NCI-H748 (cell line): ENCODE data around the gene ATP5F1E.
"Not testable (repeated sequence)": the region's sequence is repeated elsewhere in the genome, so short reads cannot be mapped to it uniquely, and the experiment has no call there.

Source experiments
- DNase-seq: peaks from one replicate; lab custom pipeline; 2025; ENCODE audit not compliant: unreplicated experiment; lab: John Stamatoyannopoulos, UW

The ATP5F1E gene

DNA sequence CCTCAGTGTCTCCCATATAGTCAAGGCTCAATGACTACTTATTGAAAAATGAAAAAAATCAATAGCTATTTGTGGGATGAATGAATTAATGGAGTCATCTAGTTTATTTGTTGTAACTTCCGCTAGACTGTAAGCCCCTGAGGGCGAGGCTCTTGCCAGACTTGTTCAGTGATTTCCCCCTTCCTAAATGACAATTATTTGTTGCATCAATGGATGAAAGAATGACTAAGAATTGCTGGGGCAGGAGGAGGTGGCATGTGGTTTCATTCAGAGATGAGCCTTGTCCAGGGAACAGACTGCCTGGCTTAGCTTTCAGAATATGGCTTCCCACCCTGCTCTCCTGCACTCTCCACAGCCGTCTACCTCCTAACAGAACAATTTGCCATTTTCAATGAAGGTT lies 11.6 kb upstream of the ATP5F1E start:
- DNase-seq = peak; percentile 26

DNA sequence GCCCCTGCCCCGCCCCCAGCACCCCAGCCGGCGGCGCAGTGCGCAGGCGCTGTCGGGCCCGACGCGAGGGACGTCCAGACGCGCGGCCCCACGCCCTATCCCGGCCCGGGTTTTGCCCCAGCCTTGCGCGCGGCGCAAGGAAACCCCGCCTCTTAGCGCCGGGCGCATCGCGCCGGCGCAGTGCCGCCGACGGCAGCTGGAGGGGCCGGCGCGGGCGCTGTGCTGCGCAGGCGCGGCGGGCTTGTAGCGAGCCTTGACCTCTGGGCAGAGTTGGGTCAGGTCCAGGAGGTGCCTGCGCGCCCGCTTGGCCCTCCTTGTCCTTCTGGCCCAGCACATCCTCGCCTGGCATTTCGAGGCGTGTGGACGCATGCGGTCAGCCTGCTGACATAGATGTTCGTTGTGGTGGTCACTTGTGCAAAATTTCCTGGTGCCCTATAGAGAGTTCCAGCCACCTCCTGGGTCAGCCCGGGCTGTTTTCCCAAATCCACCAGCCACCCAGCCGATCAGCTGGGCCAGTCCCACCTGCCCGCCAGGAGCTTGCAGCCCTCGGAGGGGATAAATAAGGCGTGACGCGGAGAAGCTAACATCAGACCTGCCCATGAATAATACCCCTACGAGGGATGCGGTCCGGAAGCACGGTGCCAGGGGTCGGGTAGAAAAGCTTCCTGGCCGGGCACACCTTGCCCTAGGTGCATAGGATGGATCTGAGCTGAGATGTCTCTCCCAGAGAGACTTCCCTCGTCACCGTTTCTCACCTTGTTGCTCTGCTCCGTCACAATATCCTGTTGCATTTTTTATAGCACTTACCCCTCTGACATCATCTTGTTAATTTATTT lies 10.9 kb upstream of the ATP5F1E start:
- DNase-seq = peak; percentile 86

DNA sequence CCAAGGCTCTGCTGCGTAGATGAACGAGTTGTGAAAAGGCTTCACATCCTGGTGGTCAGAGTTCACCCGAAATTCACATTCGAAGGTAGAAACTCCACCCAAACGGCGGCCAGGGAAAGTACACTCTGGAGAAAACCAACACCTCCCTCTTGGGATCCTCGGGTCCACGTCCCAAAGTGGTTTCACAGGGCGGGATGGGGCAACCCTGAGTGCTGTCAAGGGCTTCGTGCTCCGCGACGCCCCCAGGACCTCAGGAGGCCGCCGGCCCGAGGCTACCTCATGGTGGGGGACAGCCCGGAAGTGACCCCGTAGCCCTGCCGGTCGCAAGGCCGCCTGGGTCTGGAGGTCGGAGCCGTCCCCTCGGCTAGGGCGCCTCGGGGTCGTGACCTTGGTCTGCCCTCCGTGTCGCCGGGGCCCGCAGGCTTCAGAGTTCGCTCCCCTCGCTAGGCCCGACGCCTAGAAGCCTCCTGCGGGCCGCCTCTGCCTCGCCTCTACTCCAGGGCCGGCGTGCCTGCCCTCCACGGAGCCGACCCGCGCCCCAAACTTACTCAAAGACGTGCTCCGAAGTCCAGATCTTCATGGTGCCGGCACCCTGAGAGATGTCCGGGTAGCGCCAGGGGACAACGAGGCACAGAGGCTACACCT lies 10.1 kb upstream of the ATP5F1E start, which contains the start of gene PRELID3B:
TSS of gene PRELID3B (minus strand) at position 636 of the 645 bp plus-strand sequence. CDS start at position 580, 56 bp downstream.
- DNase-seq = peak; percentile 30

DNA sequence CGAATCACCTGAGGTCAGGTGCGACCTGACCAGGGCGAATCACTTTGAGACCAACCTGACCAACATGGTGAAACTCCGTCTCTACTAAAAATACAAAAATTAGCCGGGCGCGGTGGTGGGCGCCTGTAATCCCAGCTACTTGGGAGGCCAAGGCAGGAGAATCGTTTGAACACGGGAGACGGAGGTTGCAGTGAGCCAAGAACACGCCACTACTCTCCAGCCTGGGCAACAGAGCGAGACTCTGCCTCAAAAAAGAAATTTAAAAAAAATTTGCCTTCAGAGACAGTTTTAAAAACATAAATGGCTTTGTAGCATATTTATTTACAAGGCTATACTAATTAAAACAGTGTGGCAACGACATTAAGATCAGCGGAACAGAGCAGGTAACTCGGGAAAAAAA lies 9.4 kb upstream of the ATP5F1E start:
- not testable (repeated sequence) for DNase-seq

DNA sequence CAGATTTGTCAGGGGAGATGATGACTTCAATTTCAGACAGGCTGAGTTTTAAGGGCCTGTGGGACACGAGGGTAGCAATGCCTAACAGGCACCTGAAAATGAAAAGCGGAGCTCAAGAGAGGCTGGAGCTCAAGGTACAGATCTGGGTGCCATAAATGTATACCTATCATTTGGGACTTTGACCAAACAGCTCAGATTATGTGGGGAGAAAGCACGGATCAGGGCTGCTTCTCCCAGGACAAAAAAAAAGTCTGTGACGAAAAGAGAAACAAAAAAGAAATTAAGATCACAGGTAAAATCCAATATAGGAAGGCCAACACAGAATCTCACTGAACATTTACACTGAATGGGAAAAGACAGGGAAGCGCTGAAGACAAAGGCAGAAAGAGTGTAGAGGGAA lies 8.5 kb upstream of the ATP5F1E start:
- no peak for DNase-seq

DNA sequence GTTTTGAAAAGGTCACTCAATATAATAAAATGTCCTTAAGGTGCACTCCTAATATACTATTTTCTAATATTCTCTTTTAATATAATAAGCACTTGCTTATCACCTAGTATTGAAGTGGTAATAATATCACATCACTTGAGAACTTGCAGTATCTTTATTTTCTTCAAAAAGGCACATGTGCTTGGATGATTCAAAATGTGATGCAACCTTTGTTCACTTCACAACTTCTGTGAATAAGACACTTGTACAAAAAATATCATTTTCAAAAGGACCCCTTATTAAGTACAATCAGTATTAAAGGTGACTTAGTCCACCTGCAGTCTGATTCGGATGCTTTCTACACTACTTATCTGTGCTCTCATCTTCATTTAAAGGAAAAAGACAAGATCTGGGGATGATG lies 7.1 kb upstream of the ATP5F1E start:
- no peak for DNase-seq

DNA sequence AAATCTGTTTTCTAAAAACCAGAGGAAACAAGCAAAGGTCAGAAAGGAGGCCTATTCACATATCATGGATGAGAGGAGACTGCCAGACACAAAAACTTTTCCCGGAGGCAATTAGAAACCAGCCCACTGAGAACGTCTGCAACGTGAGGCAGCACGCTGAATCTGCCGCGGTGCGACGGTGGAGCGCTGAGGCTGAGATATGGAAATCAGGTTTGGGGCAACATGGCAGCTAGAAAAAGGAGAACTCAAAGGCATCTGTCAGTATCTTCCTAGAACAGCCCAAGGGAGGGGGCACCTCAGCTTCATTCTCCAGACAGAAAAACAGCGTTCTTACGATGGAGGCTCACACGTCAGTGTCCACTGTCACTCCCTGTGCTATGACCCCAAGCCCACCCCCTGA lies 5.3 kb upstream of the ATP5F1E start:
- no peak for DNase-seq

DNA sequence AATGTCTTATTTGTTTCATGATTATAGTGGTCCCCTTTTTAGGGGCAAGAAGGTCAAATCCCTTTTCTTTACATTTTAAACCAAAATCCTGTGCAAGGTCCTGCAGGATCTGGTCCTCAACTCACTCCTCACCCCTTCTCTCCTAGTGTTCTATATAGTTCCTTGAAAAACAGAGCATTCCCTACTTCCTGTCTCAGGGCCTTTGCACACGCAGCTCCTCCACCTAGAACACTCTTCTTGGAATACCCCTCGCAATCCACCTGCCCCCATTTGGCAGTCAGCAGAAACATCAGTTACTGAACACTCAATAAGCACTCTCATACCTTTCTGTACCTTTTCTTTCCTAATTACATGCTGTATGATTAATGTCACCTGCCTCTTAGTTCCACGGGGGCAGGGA lies 3.2 kb upstream of the ATP5F1E start:
- no peak for DNase-seq

DNA sequence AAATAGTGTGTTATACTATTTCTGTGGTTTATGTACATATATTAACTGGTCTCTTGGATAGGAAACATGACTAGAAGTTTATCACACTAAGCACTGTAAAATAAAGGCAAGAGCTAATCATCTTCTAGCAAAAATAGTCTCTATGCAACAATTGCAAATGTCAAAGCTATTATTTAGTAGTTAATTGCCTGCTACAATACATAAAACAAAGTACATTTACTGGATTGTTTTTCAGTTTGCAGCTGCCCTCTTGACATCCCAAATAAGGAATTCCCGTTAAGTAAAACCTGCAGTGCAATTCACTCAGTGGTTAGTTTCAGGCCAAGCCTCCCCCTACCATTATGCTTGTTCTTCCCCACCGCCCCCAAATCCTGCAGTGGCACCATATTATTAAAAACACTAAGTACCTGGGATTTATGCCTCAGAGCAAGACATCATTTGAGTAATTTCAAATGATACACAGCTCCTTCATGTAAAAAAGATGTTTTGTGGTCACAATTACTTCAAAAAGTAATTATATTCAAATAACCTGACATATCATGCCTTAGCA lies 1.6 kb upstream of the ATP5F1E start:
- DNase-seq = peak; percentile 24

DNA sequence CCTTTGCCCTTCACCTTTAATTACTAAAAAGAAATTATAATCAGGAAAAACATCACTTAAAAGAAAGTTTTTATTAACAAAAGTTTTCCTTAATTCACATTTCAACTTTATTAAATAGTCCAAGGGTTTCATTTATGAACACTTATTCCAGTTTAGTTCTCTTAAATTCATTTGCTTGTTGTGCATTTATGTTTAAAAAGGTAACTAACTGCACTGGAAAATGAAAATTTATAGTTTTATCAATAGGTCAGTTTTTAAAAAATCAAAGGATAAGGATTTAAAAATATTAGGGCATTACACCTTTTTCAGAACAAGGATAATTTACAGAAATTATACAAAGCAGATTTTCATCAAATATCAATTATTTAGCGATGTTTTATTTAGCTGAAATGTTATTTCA lies 958 bp upstream of the ATP5F1E start:
- no peak for DNase-seq

DNA sequence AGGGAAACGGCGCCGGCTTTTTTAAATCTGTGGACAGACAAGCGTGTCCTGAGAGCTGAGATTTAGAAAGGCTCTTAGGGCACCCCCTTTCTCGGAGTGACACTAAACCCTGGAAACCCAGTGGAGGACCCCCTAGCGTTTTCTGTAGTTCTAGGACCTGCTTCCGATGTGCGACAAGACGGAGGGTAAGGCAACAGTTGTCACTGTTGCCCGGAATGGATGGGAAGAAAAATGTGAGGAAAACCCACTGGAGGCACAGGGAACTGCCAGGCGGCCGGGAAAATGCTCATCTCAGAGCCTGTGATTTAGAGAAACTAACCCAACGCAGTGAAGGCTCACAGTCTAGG lies 551 bp upstream of the ATP5F1E start:
- DNase-seq = peak; percentile 79

DNA sequence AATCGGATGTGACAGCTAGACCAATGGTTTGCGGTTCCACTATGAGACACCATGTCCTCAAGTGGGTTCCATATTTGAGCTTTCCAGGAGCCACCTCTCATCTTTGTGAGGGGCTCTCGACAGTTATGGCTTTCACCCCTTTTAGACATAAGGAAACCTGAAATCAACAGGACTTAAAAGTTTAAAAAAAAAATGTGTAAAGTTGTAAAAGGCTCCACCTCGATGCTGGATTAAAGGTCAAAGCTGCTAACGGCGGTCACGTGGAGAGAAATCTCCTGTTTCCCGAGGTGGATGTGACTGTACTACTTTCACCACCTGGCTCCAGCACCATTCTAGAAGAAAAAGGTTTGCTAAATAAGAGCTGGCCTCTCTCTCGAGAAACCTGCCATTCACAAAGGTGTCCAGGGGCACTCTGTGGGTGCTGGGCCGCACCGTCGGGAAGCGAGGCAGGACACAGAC lies 542 bp downstream of the ATP5F1E start:
- DNase-seq = peak; percentile 54

DNA sequence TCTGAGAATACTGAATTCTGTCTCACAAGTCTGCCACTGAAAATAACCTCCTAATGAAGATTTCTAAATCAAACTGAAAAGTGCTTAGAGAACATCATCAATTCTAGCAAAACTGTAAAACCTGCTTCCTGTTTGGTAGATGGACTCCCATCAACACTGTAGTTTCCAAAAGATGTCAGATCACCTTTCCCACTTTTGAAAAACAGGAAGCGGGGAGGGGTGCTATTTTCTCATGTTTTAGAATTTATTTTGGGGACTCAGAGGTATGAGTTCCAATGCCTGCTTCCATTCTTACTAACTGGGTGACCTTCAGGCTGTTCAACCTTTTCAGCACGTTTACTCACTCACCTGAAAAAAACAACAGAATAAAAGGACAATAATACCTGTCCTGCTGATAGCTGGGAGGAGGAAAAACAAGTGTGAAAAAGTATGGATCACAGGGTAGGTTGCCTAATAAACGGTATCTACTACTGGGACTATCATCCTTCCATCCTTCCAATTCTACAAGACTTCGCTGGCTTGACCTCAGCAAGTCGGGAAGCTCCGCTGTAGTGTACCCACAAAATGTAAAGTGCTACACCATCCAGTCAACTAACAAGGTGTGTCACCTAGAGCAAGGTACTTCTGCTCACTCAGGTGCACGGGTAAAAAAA lies 1.1 kb downstream of the ATP5F1E start:
- no peak for DNase-seq

DNA sequence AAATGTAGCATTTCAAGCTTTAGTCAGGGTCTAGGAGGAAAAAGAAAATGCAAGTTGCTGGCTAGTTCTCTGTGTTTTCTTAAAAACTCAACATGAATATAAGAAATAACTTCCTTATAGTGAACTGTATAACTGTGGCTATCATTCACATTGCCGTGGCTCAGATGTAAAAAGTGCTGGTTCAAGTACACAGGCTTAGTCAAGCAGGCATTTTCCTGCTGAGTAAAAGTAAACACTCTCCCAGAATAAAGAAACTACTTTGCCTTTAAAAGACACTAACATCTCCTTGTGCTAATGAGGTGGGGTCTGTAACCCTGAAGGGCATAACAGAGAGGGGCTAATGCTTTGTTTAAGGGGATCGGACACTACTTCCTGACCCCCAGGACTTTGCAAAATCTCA lies 3.3 kb downstream of the ATP5F1E start:
- DNase-seq = no peak

DNA sequence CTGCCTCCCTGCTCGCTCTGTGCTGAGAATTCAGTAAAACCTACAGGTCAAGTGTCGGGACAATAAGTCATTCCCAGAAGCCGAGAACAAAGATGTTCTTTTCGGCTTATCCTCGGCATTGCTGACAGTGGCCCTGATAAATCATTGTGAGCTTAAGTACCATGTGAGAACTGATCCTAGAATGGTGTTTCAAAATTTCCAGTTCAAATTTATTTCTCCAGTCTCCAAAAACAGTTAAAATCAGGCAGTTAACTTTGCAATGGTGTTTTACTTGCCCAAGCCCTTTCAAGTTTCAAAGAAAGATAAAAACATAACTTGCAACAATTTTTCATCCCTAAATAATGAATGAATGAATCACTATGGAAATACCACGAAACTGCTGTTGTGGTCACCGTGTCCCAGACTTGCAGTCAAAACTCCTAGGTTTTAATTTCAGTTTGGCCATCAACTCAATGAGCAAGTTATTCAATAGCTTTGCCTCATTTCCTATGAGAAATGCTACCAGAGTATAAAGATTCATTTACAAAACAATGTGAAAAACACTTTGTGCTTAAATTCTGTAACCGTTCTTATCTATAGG lies 4.3 kb downstream of the ATP5F1E start:
- DNase-seq = no peak

DNA sequence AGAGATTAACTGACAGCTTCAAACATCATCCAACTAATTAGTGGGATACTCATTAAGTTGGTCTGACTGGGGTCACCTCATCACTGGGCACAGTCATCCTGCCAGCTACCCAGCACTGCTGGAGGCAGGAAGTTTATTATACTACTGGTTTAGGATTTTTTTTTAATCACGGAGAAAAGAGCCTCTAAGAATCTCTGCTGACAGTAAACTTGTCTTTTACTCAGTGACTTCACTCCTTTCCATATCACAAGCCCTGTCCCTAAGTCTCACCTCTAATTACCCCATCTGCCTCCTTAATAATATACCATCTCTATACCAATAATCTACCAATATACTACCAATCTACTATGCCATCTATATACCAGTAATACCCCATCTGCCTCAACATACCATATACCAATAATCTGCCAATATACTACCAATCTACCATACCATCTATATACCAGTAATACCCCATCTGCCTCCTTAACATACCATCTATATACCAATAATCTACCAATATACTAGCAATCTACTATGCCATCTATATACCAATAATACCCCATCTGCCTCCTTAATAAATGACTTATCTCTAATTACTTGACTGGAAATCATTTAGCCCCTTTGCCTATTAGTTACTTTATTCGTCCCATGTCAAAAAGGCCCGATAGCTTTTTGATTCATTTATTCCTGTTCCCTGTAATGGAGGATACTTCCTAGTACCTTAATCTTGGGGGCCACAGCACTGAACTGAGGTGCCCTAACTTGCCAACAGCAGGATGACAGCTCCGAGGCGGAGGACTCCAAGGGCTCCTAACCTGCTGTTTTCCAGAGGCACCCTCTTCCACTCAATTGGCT lies 5.0 kb downstream of the ATP5F1E start:
- no peak for DNase-seq

DNA sequence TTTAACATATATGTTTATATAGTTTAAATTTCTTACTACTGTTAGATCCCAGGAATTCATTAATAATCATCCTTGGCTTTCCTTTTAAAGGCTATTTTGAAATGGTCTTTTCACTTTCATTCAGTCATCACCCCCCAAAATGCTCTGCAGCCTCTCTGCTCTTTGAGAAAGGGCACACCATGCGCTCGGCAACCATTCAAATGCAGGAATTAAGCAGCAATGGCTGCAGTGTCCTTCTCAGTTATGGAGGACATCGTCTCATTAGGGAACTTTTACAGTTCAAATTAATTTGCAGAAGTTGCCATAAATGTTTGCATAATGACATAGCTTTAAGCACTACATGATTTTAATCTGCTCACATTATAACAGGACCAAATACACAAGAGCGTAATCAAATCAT lies 6.6 kb downstream of the ATP5F1E start:
- DNase-seq = no peak

DNA sequence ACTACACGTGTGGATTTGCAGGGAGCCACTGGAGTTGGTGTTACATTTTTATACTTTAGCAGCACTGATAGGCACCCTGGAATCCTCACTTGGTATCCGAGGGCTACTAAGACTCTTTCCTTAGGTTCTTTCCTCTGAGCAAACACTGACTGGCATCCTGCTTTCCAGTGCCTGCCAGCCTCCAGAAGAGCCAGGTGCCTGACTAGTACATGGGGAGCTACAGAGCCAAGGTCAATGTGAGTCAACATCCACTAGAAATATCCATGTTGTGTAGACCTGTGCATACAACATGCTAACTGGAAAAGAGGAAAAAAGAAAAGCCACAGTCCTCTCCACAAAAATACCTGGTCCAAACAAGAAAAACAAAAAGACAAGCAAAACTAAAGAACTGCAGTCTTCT lies 7.0 kb downstream of the ATP5F1E start:
- no peak for DNase-seq

DNA sequence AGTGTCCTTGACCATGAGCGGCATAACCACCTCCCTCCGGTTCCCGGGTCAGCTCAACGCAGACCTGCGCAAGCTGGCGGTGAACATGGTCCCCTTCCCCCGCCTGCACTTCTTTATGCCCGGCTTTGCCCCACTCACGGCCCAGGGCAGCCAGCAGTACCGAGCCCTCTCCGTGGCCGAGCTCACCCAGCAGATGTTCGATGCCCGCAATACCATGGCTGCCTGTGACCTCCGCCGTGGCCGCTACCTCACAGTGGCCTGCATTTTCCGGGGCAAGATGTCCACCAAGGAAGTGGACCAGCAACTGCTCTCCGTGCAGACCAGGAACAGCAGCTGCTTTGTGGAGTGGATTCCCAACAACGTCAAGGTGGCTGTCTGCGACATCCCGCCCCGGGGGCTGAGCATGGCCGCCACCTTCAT lies 8.0 kb downstream of the ATP5F1E start:
- no peak for DNase-seq

DNA sequence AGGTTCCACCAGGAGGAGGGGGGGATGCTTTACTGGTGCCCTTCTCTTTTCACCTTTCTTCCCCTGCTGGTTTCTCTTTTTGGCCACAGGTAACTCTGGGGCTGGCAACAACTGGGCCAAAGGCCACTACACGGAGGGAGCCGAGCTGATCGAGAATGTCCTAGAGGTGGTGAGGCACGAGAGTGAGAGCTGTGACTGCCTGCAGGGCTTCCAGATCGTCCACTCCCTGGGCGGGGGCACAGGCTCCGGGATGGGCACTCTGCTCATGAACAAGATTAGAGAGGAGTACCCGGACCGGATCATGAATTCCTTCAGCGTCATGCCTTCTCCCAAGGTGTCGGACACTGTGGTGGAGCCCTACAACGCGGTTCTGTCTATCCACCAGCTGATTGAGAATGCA lies 8.5 kb downstream of the ATP5F1E start:
- DNase-seq = no peak
